LNCAP (cell line): ENCODE measurements around the gene SALL4.

Experiments used
- TF ChIP-seq, protein P1 (sequence below): fragments of 450-650 bp; IDR thresholded peaks from 2 replicates; pipeline ENCODE4 v1.5.1; 2017; ENCODE audit warnings: mild to moderate bottlenecking

Gene SALL4

DNA sequence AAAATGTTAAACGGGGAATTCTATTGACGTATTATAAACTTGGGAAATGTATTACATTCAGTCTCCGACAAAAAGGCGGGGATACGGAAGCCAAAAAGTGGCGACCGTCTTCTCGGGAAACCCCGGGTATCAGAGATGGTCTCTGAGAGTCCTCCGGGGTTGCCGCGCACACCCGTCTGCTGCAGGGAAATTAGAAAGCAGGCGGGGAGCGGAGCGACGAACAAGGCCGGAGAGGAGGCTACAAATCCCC lies 1.5 kb downstream of the SALL4 start:
- TF ChIP-seq, protein P1, sequence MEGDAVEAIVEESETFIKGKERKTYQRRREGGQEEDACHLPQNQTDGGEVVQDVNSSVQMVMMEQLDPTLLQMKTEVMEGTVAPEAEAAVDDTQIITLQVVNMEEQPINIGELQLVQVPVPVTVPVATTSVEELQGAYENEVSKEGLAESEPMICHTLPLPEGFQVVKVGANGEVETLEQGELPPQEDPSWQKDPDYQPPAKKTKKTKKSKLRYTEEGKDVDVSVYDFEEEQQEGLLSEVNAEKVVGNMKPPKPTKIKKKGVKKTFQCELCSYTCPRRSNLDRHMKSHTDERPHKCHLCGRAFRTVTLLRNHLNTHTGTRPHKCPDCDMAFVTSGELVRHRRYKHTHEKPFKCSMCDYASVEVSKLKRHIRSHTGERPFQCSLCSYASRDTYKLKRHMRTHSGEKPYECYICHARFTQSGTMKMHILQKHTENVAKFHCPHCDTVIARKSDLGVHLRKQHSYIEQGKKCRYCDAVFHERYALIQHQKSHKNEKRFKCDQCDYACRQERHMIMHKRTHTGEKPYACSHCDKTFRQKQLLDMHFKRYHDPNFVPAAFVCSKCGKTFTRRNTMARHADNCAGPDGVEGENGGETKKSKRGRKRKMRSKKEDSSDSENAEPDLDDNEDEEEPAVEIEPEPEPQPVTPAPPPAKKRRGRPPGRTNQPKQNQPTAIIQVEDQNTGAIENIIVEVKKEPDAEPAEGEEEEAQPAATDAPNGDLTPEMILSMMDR: no peak

DNA sequence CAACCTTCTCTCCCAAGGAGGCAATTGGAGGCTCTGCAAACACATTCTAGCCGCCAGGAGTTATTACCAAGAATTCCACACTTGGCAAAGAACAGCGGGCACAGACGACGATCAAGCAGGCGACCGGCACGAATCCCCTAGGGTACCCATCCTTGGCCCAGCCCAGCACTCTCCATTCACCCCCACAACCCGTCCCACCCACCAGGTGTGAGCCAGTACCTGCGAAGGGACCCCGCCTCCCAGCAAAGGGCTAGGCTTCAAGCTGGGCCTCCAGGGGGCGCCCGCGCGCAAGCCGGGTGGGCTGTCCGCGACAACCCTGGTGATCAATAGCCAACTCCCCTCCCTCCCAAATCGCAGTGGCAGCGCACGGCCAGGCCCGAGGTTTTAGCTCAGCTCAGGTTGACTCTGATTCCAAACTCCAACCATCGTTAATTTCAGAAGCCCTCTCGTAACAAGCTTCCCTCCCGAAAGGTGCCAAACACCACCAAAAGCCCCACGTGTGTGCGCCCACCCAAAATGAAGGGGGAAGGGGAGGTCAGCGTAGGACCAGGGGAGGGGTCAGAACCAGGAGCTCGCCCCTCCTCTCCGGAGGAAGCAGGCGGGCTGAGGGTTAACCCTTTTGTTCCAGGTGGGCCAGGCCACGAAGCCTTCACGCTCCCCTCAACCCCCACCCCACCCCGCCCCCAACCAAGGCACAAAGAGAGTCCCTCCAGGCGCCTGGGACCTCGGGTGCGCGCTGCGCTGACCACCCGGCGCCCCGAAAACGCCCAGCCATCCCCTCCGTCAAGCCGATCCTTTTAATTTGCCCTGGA lies 2.1 kb downstream of the SALL4 start:
- TF ChIP-seq, protein P1: peak; percentile 94

DNA sequence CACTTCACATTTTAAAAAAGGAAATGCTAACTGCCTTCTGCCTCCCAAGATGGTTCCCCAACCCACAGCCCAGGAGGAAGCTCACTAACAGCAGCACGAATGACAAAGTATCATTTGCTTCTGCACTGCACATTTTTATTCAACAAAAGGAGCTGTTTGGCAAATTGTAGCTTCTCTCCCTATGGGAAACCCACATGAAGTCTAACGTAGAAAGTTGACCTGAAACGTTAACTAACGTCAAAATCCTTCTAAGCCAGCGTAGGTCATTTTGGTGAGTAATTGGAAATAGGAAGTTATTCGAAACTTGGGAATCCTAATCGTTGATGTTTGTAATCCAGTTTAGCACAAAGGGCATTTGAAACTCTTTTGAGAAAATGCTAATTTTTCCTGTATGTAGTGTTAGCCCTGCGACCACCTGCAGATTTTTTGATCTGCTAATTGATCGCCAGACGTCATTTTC lies 2.9 kb downstream of the SALL4 start:
- TF ChIP-seq, protein P1: no peak

DNA sequence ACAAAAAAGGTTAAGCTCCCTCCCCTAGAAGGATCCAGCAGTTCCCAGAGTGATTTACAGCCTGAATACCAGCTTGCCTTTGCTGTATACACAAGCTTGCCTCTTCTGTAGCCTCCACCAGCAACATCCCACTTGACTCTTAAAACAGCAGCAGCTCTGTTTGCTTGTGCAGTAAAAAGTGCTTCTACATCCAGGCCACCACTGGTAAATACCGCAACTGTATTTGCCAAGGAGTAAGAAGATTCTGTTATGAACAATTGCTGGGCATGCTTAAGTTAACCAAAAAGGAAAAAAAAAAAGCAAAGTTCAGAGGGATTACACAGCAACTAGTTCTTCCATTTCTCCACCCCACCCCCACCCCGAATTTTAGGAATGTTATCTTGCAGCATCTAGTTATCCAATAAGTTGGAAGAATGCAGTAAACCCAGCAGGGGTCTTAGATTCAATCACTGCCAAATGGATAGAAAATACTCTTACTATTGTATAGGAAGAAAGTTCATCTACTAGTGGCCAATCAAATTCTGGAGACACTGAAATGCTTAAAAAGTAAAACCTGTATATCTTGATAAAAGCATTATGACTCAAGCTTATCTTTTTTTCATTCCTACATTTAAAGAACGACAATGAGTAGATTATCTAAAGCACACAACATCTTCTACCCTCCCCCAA lies 4.8 kb downstream of the SALL4 start:
- TF ChIP-seq, protein P1: no peak

DNA sequence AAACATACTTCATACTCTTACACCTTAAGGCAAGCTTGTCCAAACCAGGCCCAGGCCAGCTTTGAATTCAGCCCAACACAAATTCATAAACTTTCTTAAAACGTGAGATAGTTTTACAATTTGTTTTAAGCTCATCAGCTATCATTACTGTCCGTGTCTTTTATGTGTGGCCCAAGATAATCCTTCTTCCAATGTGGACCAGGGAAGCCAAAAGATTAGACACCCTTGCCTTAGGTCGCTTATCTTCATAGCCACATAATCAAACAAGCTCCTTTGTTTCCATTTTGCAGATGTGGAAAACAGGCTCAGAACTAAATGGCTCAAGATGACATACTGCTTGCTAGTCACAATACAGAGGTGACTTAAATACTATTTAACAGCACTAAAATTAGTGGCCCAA lies 6.0 kb downstream of the SALL4 start:
- TF ChIP-seq, protein P1: no peak

DNA sequence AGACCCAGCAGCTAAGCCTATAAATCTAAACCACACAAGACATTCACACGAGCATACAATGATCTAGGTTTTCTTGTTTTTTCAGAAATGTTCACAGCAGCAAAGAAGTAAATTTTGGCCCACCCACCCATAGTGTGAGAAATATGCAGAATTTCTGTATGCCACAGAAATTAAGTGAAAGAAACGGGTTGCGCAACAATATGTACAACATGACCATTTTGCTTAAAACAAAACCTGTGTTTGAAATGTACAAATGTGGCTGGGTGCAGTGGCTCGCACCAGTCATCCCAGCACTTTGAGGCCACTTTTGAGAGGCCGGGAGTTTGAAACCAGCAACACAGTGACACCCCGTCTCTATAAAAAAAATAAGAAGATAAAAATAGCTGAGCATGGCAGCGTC lies 9.4 kb downstream of the SALL4 start:
- TF ChIP-seq, protein P1: no peak

DNA sequence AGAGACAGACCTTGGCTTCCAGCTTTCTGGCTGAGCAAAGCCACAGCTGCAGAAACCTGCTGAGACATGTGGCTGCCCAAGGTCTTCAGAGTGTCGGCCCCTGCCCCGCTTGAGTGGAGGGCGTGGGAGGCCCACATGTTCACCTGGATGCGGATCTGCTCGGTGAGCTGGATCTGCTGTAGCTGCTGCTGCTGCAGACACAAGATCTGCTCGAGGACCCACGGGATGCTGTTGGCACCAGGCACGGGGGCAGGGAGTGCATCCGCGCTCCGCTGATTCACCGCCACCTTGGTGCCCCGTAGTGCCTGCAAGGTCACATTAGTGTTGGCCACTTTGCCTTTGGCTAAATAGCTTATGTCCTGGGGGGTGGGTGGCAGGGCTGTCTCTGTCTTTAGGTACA lies 10.7 kb downstream of the SALL4 start:
- TF ChIP-seq, protein P1: no peak
